ENCODE measurements around the gene ERICH4. TPM values are rescaled to one million over a fixed set of nuclear protein-coding genes. Genes with fewer than 3 reads are reported as not detected.

ERICH4 gene
- total and polyA plus RNA-seq, 2 donors (not counting 3 experiments of a cell fraction or from before 2014, with no cell fraction given): not detected

GRCh38 chr19:41421973-41422372 is 21.0 kb upstream of the ERICH4 start:
- TF ChIP-seq GATA2 (IDR thresholded peaks at IDR 0.05; ENCODE audit: insufficient read depth, insufficient read length, low read depth, low read length): no peak
- TF ChIP-seq, protein P1, sequence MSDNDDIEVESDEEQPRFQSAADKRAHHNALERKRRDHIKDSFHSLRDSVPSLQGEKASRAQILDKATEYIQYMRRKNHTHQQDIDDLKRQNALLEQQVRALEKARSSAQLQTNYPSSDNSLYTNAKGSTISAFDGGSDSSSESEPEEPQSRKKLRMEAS (IDR thresholded peaks at IDR 0.05; ENCODE audit: insufficient read depth, insufficient read length): no peak
- TF ChIP-seq MYC (IDR thresholded peaks at IDR 0.05; ENCODE audit: low read depth, low read length): no peak
- BruUV-seq (replicated peaks): no TSS peak
- intact Hi-C loops (cut with micrococcal nuclease): no loop called here

DNA sequence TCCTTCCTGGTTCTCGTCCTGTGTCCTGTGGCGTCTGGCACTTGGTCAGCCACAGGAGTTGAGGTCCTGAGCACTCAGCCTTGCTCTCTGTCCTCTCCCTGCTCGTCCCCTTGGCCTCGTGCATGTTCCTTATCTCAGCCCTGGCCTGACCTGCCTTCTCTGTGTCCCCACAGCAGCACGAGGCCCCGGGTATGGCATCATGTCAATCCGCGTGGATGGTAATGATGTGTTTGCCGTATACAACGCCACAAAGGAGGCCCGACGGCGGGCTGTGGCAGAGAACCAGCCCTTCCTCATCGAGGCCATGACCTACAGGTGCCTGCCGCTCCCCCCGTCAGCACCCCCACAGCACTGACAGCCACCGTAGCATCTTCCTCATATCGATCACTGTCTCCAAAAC is 20.5 kb upstream of the ERICH4 start:
- peaks cover 8% of the 10 kb centered on the region for H3K4me1 ChIP-seq (ENCODE audit: control insufficient read depth, extremely low read depth, insufficient read depth, low read length)
- H3K9ac ChIP-seq (replicated peaks; ENCODE audit: extremely low read depth, insufficient read depth, low read length): no peak overlapping the region
- no TSS peak for BruUV-seq (replicated peaks)
- TF ChIP-seq JUN (IDR thresholded peaks at IDR 0.05; ENCODE audit: borderline replicate concordance, insufficient read depth, insufficient read length, low read depth) (no peak), MYC (IDR thresholded peaks at IDR 0.05; ENCODE audit: low read depth, low read length) (no peak), POLR2AphosphoS5 (IDR thresholded peaks at IDR 0.05; ENCODE audit: insufficient read depth, low read depth, low read length) (no peak), EZH2 (IDR thresholded peaks at IDR 0.05; ENCODE audit: borderline replicate concordance, low read depth, low read length, severe bottlenecking) (no peak), FOS (IDR thresholded peaks at IDR 0.05; ENCODE audit: borderline replicate concordance, insufficient read depth, low read length) (no peak), POLR2A (IDR thresholded peaks at IDR 0.05; ENCODE audit: low read depth, low read length) (no peak), GATA2 (IDR thresholded peaks at IDR 0.05; ENCODE audit: insufficient read depth, insufficient read length, low read depth, low read length) (no peak)
- TF ChIP-seq, protein P1 (IDR thresholded peaks at IDR 0.05; ENCODE audit: insufficient read depth, insufficient read length): no peak
- TF ChIP-seq, protein P2, sequence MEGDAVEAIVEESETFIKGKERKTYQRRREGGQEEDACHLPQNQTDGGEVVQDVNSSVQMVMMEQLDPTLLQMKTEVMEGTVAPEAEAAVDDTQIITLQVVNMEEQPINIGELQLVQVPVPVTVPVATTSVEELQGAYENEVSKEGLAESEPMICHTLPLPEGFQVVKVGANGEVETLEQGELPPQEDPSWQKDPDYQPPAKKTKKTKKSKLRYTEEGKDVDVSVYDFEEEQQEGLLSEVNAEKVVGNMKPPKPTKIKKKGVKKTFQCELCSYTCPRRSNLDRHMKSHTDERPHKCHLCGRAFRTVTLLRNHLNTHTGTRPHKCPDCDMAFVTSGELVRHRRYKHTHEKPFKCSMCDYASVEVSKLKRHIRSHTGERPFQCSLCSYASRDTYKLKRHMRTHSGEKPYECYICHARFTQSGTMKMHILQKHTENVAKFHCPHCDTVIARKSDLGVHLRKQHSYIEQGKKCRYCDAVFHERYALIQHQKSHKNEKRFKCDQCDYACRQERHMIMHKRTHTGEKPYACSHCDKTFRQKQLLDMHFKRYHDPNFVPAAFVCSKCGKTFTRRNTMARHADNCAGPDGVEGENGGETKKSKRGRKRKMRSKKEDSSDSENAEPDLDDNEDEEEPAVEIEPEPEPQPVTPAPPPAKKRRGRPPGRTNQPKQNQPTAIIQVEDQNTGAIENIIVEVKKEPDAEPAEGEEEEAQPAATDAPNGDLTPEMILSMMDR (IDR thresholded peaks at IDR 0.05; ENCODE audit: extremely low read depth in 1 of 2, insufficient read depth in 1 of 2, low read depth in 1 of 2, low read length in 2 of 2): no peak
- no peaks in the 10 kb centered on the region for H3K27me3 ChIP-seq (ENCODE audit: control insufficient read depth in 2 of 2, insufficient read depth in 2 of 2, low read length in 2 of 2)
- peaks cover 5% of the 10 kb centered on the region for H3K79me2 ChIP-seq (ENCODE audit: control insufficient read depth, insufficient read depth, low read length)
- no peak overlapping the region for H3K27ac ChIP-seq (ENCODE audit: insufficient read depth, low read depth, low read length)
- H4K20me1 ChIP-seq (replicated peaks; ENCODE audit: control insufficient read depth, extremely low read depth, insufficient read depth, low read length): no peaks in the 10 kb centered on the region
- no peak overlapping the region for H3K4me2 ChIP-seq (ENCODE audit: insufficient read depth, low read length)
- no peaks in the 10 kb centered on the region for H3K9me3 ChIP-seq (replicated peaks; ENCODE audit: control insufficient read depth, insufficient read depth, low read length)
- intact Hi-C loops (cut with micrococcal nuclease) (no loop called here), dilution Hi-C loops (cut with MboI; ENCODE audit: extremely low pct_ligation_motif_present, low sequenced_read_pairs) (no loop called here)
- H3K9me1 ChIP-seq (replicated peaks; ENCODE audit: control insufficient read depth, extremely low read depth, insufficient read depth, low read length): no peaks in the 10 kb centered on the region
- H3K4me3 ChIP-seq (replicated peaks in 1 of 3; ENCODE audit: insufficient read depth in 1 of 3, low read depth in 1 of 3, low read length in 3 of 3): no peak overlapping the region
- DNase-seq (ENCODE audit: low read depth, low spot score) (no peak), FAIRE-seq (no peak)
- ChIA-PET POLR2A (no interaction called here), CTCF (no interaction called here)
- no peak overlapping the region for H2AFZ ChIP-seq (ENCODE audit: low read depth, low read length)
- peaks cover 0 to 37% of the 10 kb centered on the region in 2 experiments for H3K36me3 ChIP-seq (ENCODE audit: control insufficient read depth in 2 of 2, extremely low read depth in 1 of 2, insufficient read depth in 2 of 2, low read length in 2 of 2)

More at GRCh38 chr19:41421973-41422372, 21.0 kb upstream of the ERICH4 start:
- H3K36me3 ChIP-seq (ENCODE audit: control insufficient read depth in 2 of 2, extremely low read depth in 1 of 2, insufficient read depth in 2 of 2, low read length in 2 of 2): peaks cover 0 to 37% of the 10 kb centered on the region in 2 experiments
- H3K4me1 ChIP-seq (ENCODE audit: control insufficient read depth, extremely low read depth, insufficient read depth, low read length): peaks cover 8% of the 10 kb centered on the region
- no peak overlapping the region for H3K4me3 ChIP-seq (replicated peaks in 1 of 3; ENCODE audit: insufficient read depth in 1 of 3, low read depth in 1 of 3, low read length in 3 of 3)
- POLR2A ChIA-PET: no interaction called here
- DNase-seq (ENCODE audit: low read depth, low spot score): no peak
- H3K9me3 ChIP-seq (replicated peaks; ENCODE audit: control insufficient read depth, insufficient read depth, low read length): no peaks in the 10 kb centered on the region
- no peak overlapping the region for H3K27ac ChIP-seq (ENCODE audit: insufficient read depth, low read depth, low read length)
- no peaks in the 10 kb centered on the region for H3K9me1 ChIP-seq (replicated peaks; ENCODE audit: control insufficient read depth, extremely low read depth, insufficient read depth, low read length)
- no peak overlapping the region for H3K9ac ChIP-seq (replicated peaks; ENCODE audit: extremely low read depth, insufficient read depth, low read length)
- no peaks in the 10 kb centered on the region for H4K20me1 ChIP-seq (replicated peaks; ENCODE audit: control insufficient read depth, extremely low read depth, insufficient read depth, low read length)
- H3K79me2 ChIP-seq (ENCODE audit: control insufficient read depth, insufficient read depth, low read length): peaks cover 5% of the 10 kb centered on the region
- FAIRE-seq: no peak
- H3K4me2 ChIP-seq (ENCODE audit: insufficient read depth, low read length): no peak overlapping the region
- no peak overlapping the region for H2AFZ ChIP-seq (ENCODE audit: low read depth, low read length)
- CTCF ChIA-PET: no interaction called here
- no peaks in the 10 kb centered on the region for H3K27me3 ChIP-seq (ENCODE audit: control insufficient read depth in 2 of 2, insufficient read depth in 2 of 2, low read length in 2 of 2)
- dilution Hi-C loops (cut with MboI; ENCODE audit: extremely low pct_ligation_motif_present, low sequenced_read_pairs): no loop called here
